ES-I3 (cell line): ENCODE results near the gene CAVIN2.
A peak's percentile ranks its signal among the peaks of the same experiment; 100 is the strongest.

Experiments
- H3K36me3 ChIP-seq: 2 replicates; pipeline ENCODE4 v1.6.1; 2013; ENCODE audit warnings: mild to moderate bottlenecking, low read length, control low read depth, moderate library complexity; ENCODE audit not compliant: insufficient read depth
- H3K4me1 ChIP-seq: 2 replicates; pipeline ENCODE4 v1.6.1; 2013; ENCODE audit warnings: mild to moderate bottlenecking, control low read depth, low read length; ENCODE audit not compliant: insufficient read depth
- H3K9ac ChIP-seq: 2 replicates; pipeline ENCODE4 v1.6.1; 2013; ENCODE audit warnings: low read depth, mild to moderate bottlenecking, low read length, moderate library complexity
- H3K9me3 ChIP-seq: 2 replicates; pipeline ENCODE4 v1.6.1; 2013; ENCODE audit warnings: mild to moderate bottlenecking, low read length, moderate library complexity; ENCODE audit not compliant: control insufficient read depth, insufficient read depth

CAVIN2 gene

GRCh38 chr2:191856111-191856876 is 9.4 kb upstream of the CAVIN2 start:
- Histone ChIP-seq H3K36me3 (no peaks in the 10 kb centered on the region), H3K9me3 (no peaks in the 10 kb centered on the region; the same call in 1 of the 2 replicates), H3K4me1 (0 out of 2 replicates have a peak, but pooled peaks cover 10% of the 10 kb centered on the region), H3K9ac (no peak overlapping the region)

GRCh38 chr2:191855382-191855781 is 8.5 kb upstream of the CAVIN2 start:
- no peaks in the 10 kb centered on the region for H3K36me3 ChIP-seq
- no peak overlapping the region for H3K9ac ChIP-seq
- no peaks in the 10 kb centered on the region for H3K9me3 ChIP-seq
- 0 out of 2 replicates have a peak, but pooled peaks cover 10% of the 10 kb centered on the region for H3K4me1 ChIP-seq

DNA sequence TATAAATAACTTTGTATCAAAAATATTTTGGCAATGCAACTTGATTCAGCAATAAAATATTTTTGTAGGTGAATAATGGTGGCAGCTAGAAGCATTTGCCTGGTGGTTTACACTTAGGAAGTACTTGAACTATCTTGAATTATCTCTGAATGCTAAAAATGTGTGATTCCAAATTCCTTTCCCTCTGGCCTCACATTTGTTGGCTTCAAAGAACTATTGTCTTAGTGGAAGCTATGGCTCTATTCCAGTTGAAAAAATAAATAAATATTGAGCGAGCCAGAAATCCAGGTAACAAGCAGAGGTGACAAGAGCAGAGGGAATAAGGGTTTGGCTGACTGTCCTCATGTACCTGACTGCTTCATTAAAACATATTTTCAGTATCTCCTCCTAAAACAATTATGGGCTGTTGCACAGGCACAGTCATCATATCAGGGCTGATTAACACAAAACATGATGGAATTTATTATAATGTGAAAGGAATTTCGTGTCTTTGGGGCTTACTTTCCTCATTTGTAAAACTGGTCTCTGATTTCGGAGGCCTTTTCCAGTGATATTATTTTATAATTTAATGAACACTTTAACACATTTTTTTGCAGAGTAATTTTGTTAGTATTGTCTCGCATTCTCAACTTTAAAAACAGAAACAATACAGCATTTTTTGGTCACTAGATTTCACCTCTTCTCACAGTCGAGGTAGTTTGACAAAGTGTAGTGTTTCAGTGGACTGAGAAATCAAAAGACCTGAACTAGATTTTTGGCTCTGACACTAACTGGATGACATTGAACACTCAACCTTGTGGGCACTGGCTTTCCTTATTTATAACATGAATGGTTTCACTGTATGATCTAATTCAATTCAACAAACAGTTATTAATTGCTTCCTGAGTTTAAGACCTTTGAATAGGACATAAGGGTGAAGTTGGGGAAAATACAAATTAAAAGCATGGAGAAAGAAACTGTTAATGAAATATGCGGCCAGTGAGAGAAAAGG is 7.8 kb upstream of the CAVIN2 start:
- Histone ChIP-seq H3K9ac (no peak overlapping the region), H3K4me1 (0 out of 2 replicates have a peak, but pooled peaks cover 10% of the 10 kb centered on the region), H3K9me3 (no peaks in the 10 kb centered on the region), H3K36me3 (no peaks in the 10 kb centered on the region)

- peaks cover 14% of the 10 kb centered on the region for H3K4me1 ChIP-seq
- no peaks in the 10 kb centered on the region for H3K36me3 ChIP-seq
- no peaks in the 10 kb centered on the region for H3K9me3 ChIP-seq
- no peak overlapping the region for H3K9ac ChIP-seq
Observed at GRCh38 chr2:191853843-191854242, 7.0 kb upstream of the CAVIN2 start.

- Histone ChIP-seq H3K4me1 (peaks cover 23% of the 10 kb centered on the region), H3K9me3 (no peaks in the 10 kb centered on the region), H3K9ac (no peak overlapping the region), H3K36me3 (no peaks in the 10 kb centered on the region)
Observed at GRCh38 chr2:191851158-191851557, 4.3 kb upstream of the CAVIN2 start.

DNA sequence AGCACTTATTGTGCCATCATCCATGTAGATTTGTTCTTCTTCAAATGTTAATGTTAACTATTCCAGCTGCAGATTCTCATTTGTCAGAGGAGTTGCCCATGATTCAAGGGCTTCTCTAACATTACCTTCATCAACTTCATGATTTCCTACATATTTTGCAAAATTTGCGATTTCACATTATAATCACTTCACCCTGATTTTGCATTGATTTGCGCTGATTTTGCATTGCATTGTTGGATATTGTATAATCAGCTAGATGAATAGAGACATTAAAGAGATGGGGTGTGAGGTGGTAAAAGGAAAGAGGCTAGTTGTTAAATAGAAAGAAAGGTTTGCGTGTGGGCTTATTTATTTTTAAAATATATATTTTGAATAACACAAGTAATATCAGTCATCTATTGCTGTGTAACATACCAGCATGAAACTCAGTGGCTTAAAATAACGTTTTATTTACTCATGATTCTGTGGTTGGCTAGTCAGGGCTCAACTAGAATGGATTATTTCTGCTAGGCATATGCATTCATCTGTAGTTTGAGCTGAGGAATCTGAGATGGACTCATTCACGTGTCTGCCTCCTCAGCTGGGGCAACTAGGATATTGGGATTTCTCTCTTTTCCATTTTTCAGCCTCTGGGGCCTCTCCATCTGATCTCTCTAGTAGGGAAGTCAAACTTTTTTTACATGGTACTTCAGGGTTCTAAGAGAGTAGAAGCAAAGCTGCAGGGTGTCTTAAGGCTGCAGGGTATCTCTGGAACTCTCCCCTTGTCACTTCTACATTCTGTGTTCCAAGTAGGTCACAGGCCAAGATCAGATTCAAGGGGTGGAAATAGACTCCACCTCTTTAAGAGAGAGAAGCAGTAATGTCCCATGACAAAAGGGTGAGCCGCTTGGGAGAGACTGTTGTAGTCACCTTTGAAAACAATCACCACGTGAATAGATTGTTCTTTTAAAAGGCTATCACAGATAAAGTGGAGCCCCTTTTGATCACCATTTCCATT is 2.2 kb upstream of the CAVIN2 start:
- peaks cover 30% of the 10 kb centered on the region for H3K4me1 ChIP-seq
- H3K36me3 ChIP-seq, result no peaks in the 10 kb centered on the region
- no peaks in the 10 kb centered on the region for H3K9me3 ChIP-seq
- H3K9ac ChIP-seq, result no peak overlapping the region

- Histone ChIP-seq H3K4me1 (peaks cover 30% of the 10 kb centered on the region), H3K9me3 (no peaks in the 10 kb centered on the region), H3K9ac (no peak overlapping the region), H3K36me3 (no peaks in the 10 kb centered on the region)
Observed at GRCh38 chr2:191847764-191848163, 876 bp upstream of the CAVIN2 start.

GRCh38 chr2:191845876-191846514 is 893 bp downstream of the CAVIN2 start:
- Histone ChIP-seq H3K9ac (0 out of 2 replicates have a peak overlapping the region, but pooled peaks have one; percentile 8), H3K36me3 (no peaks in the 10 kb centered on the region), H3K9me3 (no peaks in the 10 kb centered on the region), H3K4me1 (peaks cover 30% of the 10 kb centered on the region)

GRCh38 chr2:191845248-191845715 is 1.6 kb downstream of the CAVIN2 start:
- H3K4me1 ChIP-seq, result peaks cover 30% of the 10 kb centered on the region
- H3K9ac ChIP-seq, result 0 out of 2 replicates have a peak overlapping the region, but pooled peaks have one; percentile 8

DNA sequence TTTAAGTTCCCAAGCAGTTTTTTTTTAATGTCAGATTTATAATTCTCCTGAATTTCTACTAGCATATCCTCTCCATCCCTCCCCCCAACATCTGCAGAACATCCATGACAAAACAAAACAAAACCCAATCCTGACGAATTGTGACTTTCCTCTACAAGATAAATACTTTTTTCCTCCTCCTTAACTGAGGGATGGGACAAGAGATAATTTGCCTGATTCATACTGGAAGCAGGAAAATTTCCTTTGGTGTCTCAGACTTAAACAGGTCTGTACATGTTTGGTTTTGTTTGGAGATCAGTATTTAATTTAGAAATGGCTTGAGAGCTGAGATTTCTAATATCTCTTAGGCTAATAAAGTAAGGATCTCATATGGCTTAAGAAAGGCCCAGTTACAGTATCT is 2.2 kb downstream of the CAVIN2 start:
- peaks cover 30% of the 10 kb centered on the region for H3K4me1 ChIP-seq
- no peaks in the 10 kb centered on the region for H3K9me3 ChIP-seq
- H3K36me3 ChIP-seq, result no peaks in the 10 kb centered on the region
- H3K9ac ChIP-seq, result no peak overlapping the region

More at GRCh38 chr2:191845248-191845715, 1.6 kb downstream of the CAVIN2 start:
- Histone ChIP-seq H3K36me3 (no peaks in the 10 kb centered on the region), H3K9me3 (no peaks in the 10 kb centered on the region)

DNA sequence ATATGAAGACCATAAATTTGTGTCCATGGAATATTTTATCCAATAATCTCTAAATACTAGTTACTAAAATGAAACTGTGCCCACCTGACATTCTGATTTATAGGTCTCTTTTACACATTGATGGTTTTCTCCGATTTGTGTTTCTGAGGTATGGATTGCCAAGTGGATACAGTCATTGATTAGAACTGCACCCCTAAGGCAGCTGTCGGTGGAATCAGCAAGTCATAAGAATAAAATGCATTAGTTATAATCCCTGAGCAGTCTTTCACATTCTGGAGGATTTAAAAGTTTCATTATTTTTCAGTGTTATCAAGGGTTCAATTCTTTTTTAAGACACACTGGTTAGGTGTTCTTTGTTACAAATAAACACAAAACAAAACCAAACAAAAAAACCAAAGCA is 6.0 kb downstream of the CAVIN2 start:
- no peaks in the 10 kb centered on the region for H3K36me3 ChIP-seq
- no peaks in the 10 kb centered on the region for H3K9me3 ChIP-seq
- H3K4me1 ChIP-seq, result peaks cover 15% of the 10 kb centered on the region
- no peak overlapping the region for H3K9ac ChIP-seq

GRCh38 chr2:191839918-191840804 is 6.7 kb downstream of the CAVIN2 start:
- H3K9ac ChIP-seq, result no peak overlapping the region
- no peaks in the 10 kb centered on the region for H3K36me3 ChIP-seq
- H3K4me1 ChIP-seq, result peaks cover 7% of the 10 kb centered on the region
- no peaks in the 10 kb centered on the region for H3K9me3 ChIP-seq
